ENCODE data around the gene PSG6. TPM values are rescaled to one million over a fixed set of nuclear protein-coding genes. Genes with fewer than 3 reads are reported as not detected.

Gene PSG6
- total RNA-seq, 1 donor from 2014 or later, result not detected

Other genes with a start within 250 kb of the PSG6 start
- not detected for gene PSG3, start 177.4 kb downstream of the PSG6 start, total RNA-seq
- not detected for gene PSG8, start 152.2 kb downstream of the PSG6 start, total RNA-seq
- gene PSG1, start 38.2 kb downstream of the PSG6 start, total RNA-seq, result not detected
- not detected for gene PSG7, start 19.3 kb upstream of the PSG6 start, total RNA-seq
- gene PSG11, start 108.6 kb upstream of the PSG6 start, total RNA-seq, result not detected
- not detected for gene PSG2, start 164.8 kb upstream of the PSG6 start, total RNA-seq

Data from esophagus mucosa (tissue), 1 donor.